Activated CD4-positive, alpha-beta T cell treated with anti-CD3 and anti-CD28 coated beads, Interleukin-2, Interleukin-6, amounts not matched to agents 100 ng/mL and 50 ng/mL, durations not matched to agents 16 hours and 8 hours (primary cell): ENCODE results near the gene CD244.
"Not testable (repeated sequence)": the region's sequence is repeated elsewhere in the genome, so short reads cannot be mapped to it uniquely, and the experiment has no call there.

Source experiments
- DNase-seq: peaks from one replicate; pipeline ENCODE4 v3.0.0-alpha.2; 2020

Gene CD244

GRCh38 chr1:160862203-160863060 is at the start of gene CD244:
Gene CD244 (minus strand): TSS chr1:160862887. CDS start chr1:160862677, 210 bp downstream.
- peak; percentile 82 for DNase-seq

GRCh38 chr1:160911925-160912324 is 49.2 kb upstream of the CD244 start:
- no peak for DNase-seq

GRCh38 chr1:160911441-160911840 is 48.8 kb upstream of the CD244 start:
- DNase-seq: no peak

GRCh38 chr1:160910170-160910750 is 47.6 kb upstream of the CD244 start:
- no peak for DNase-seq

- no peak for DNase-seq
Observed at GRCh38 chr1:160907976-160908375, 45.3 kb upstream of the CD244 start.

- DNase-seq: no peak
Observed at GRCh38 chr1:160905617-160905989, 42.9 kb upstream of the CD244 start.

- no peak for DNase-seq
Observed at GRCh38 chr1:160904783-160905616, 42.3 kb upstream of the CD244 start.

GRCh38 chr1:160902251-160902650 is 39.6 kb upstream of the CD244 start:
- not testable (repeated sequence) for DNase-seq

- no peak for DNase-seq
Observed at GRCh38 chr1:160901768-160902167, 39.1 kb upstream of the CD244 start.

- DNase-seq: not testable (repeated sequence)
Observed at GRCh38 chr1:160900683-160901082, 38.0 kb upstream of the CD244 start.

GRCh38 chr1:160894368-160895135 is 31.9 kb upstream of the CD244 start:
- not testable (repeated sequence) for DNase-seq

- DNase-seq: no peak
Observed at GRCh38 chr1:160891474-160891873, 28.8 kb upstream of the CD244 start.

- no peak for DNase-seq
Observed at GRCh38 chr1:160888926-160889325, 26.2 kb upstream of the CD244 start.

- no peak for DNase-seq
Observed at GRCh38 chr1:160887071-160887470, 24.4 kb upstream of the CD244 start.

- no peak for DNase-seq
Observed at GRCh38 chr1:160885042-160885441, 22.4 kb upstream of the CD244 start, which contains the start of gene ITLN1. Gene ITLN1 (minus strand): TSS chr1:160885180. CDS start chr1:160884877, 303 bp downstream.

- DNase-seq: no peak
Observed at GRCh38 chr1:160884579-160884978, 21.9 kb upstream of the CD244 start.

GRCh38 chr1:160883581-160884513 is 21.2 kb upstream of the CD244 start:
- no peak for DNase-seq

GRCh38 chr1:160882582-160882981 is 19.9 kb upstream of the CD244 start:
- DNase-seq: no peak

- DNase-seq: not testable (repeated sequence)
Observed at GRCh38 chr1:160881264-160881663, 18.6 kb upstream of the CD244 start.

GRCh38 chr1:160880216-160880615 is 17.5 kb upstream of the CD244 start:
- DNase-seq: no peak

- DNase-seq: no peak
Observed at GRCh38 chr1:160879056-160879455, 16.4 kb upstream of the CD244 start.
